K562 (cell line): Measurements from ENCODE around the gene CLIC5. TPM values are rescaled to one million over a fixed set of nuclear protein-coding genes. Genes with fewer than 3 reads are reported as not detected.

Experiments used
- ATAC-seq: fragments of 200-7000 bp; cut with Tn5 transposase; 3 replicates; pipeline ENCODE4 v1.9.1; 2020; ENCODE audit warnings: moderate library complexity
- BruUV-seq: library from RNA; stranded (reverse); fragments of 400-500 nt; replicated peaks from 2 replicates; lab custom pipeline; 2021; lab: Mats Ljungman, UMichigan
- CTCF ChIA-PET: fragments of 300-600 bp; formaldehyde crosslinking; extraction: SDS; loops from one replicate; lab custom pipeline; 2021; ENCODE audit warnings: low intra/inter-chr PET ratio; lab: Yijun Ruan, JAX
- POLR2A ChIA-PET: fragments of 300-600, 350-650 bp; sonication (Branson Sonifier 250); formaldehyde crosslinking; extraction: SDS; loops from one replicate; lab custom pipeline; 2021; ENCODE audit warnings: antibody characterized with exemption, inconsistent platforms; lab: Yijun Ruan, JAX
- DNase-seq, 4 experiments: peaks; one replicate each; pipeline versions ENCODE4 v3.0.0 to v3.0.0-alpha.2; 2011 to 2018; ENCODE audit warnings: low spot score in 3 of 4, mixed read lengths in 3 of 4; ENCODE audit errors: extremely low read depth in 1 of 4
- FAIRE-seq: peaks from 2 replicates; lab custom pipeline; 2011; peaks lifted over from hg19 to GRCh38; lab: Jason Lieb, UNC
- H2AFZ ChIP-seq: 2 replicates; pipeline ENCODE4 v1.6.0; 2011; ENCODE audit warnings: low read depth, low read length, control low read depth, inconsistent platforms
- H3K27ac ChIP-seq: fragments of 200-600 bp; 3 replicates; pipeline ENCODE4 v1.8.0; 2011; ENCODE audit warnings: low read depth, mild to moderate bottlenecking, control low read depth, inconsistent platforms, low read length, moderate library complexity, mixed read lengths; ENCODE audit errors: extremely low read depth
- H3K27me3 ChIP-seq, 2 experiments: fragments of 300-600 bp in 1 of 2; 2 replicates in 1 of 2; 3 replicates in 1 of 2; pipeline versions ENCODE4 v1.6.0 to v1.8.0; 2011; ENCODE audit warnings: inconsistent platforms in 2 of 2, low read length in 2 of 2, mild to moderate bottlenecking in 1 of 2, mixed read lengths in 1 of 2, moderate library complexity in 1 of 2; ENCODE audit not compliant: control insufficient read depth in 2 of 2, insufficient read depth in 2 of 2
- H3K36me3 ChIP-seq: fragments of 300-600 bp; 3 replicates; pipeline ENCODE4 v1.8.0; 2011; ENCODE audit warnings: mild to moderate bottlenecking, low read length, inconsistent platforms; ENCODE audit not compliant: control insufficient read depth, insufficient read depth
- H3K4me1 ChIP-seq, 2 experiments: fragments of 200-600 bp in 1 of 2; replicated peaks in 1 of 2; 2 replicates in 1 of 2; 3 replicates in 1 of 2; pipeline versions ENCODE4 v1.5.1 to v1.8.0; 2011; ENCODE audit warnings: inconsistent platforms in 2 of 2, low read length in 2 of 2, mild to moderate bottlenecking in 1 of 2, mixed read lengths in 1 of 2, moderate library complexity in 1 of 2; ENCODE audit not compliant: control insufficient read depth in 2 of 2, insufficient read depth in 2 of 2
- H3K4me2 ChIP-seq: 2 replicates; pipeline ENCODE4 v1.6.1; 2011; ENCODE audit warnings: low read length, control low read depth, inconsistent platforms, mixed read lengths; ENCODE audit not compliant: insufficient read depth
- H3K4me3 ChIP-seq: fragments of 200-600 bp; sonication (generic), shearing (Covaris generic); 2 replicates; pipeline ENCODE4 v1.5.1; 2016; ENCODE audit warnings: control low read depth, inconsistent platforms
- H3K79me2 ChIP-seq: fragments of 200-600 bp; 3 replicates; pipeline ENCODE4 v1.8.0; 2011; ENCODE audit warnings: low read length, inconsistent platforms; ENCODE audit not compliant: control insufficient read depth, insufficient read depth
- H3K9ac ChIP-seq, 2 experiments: 2 replicates each; pipeline versions ENCODE4 v1.6.0 to v1.6.1; 2011; ENCODE audit warnings: low read depth in 2 of 2, low read length in 2 of 2, control low read depth in 1 of 2, inconsistent platforms in 1 of 2, mild to moderate bottlenecking in 1 of 2, mixed read lengths in 1 of 2; ENCODE audit not compliant: insufficient read depth in 1 of 2
- H3K9me1 ChIP-seq: one replicate; pipeline ENCODE4 v1.6.0; 2011; ENCODE audit warnings: inconsistent platforms, mild to moderate bottlenecking, low read length, moderate library complexity; ENCODE audit not compliant: control insufficient read depth, insufficient read depth
- H3K9me3 ChIP-seq: replicated peaks from 2 replicates; pipeline ENCODE4 v1.5.1; 2011; ENCODE audit warnings: low read depth, low read length, inconsistent platforms; ENCODE audit not compliant: control insufficient read depth, insufficient read depth
- H4K20me1 ChIP-seq: replicated peaks from 2 replicates; pipeline ENCODE4 v1.6.1; 2011; ENCODE audit warnings: low read length, inconsistent platforms, mixed read lengths; ENCODE audit not compliant: control insufficient read depth, insufficient read depth
- CTBP1 ChIP-seq: fragments of 450-650 bp; IDR thresholded peaks from 2 replicates; pipeline ENCODE4 v1.6.1; 2016; ENCODE audit warnings: borderline replicate concordance
- FOXP1 ChIP-seq: sonication (generic); formaldehyde crosslinking; IDR thresholded peaks from 2 replicates; pipeline ENCODE4 v1.8.0; 2022; ENCODE audit warnings: mild to moderate bottlenecking, missing genetic modification reagents
- GTF2F1 ChIP-seq: IDR thresholded peaks from 2 replicates; pipeline ENCODE4 v1.6.1; 2011; ENCODE audit warnings: low read depth, low read length, improper control_type of control experiment
- HDAC3 ChIP-seq: fragments of 450-650 bp; IDR thresholded peaks from 2 replicates; pipeline ENCODE4 v1.6.1; 2018; ENCODE audit warnings: borderline replicate concordance, mild to moderate bottlenecking, moderate library complexity; ENCODE audit not compliant: partially characterized antibody
- HDAC6 ChIP-seq: IDR thresholded peaks from 2 replicates; pipeline ENCODE4 v1.6.1; 2012; ENCODE audit warnings: low read depth, mild to moderate bottlenecking, control low read depth, inconsistent platforms, low read length, moderate library complexity
- ILF3 ChIP-seq: fragments of 450-650 bp; IDR thresholded peaks from 2 replicates; pipeline ENCODE4 v1.6.1; 2018; ENCODE audit warnings: antibody characterized with exemption, mild to moderate bottlenecking, moderate library complexity, borderline replicate concordance
- MBD2 ChIP-seq: sonication (generic); IDR thresholded peaks from 2 replicates; pipeline ENCODE4 v1.6.1; 2016; ENCODE audit warnings: low read depth, borderline replicate concordance
- MED1 ChIP-seq: sonication (generic); formaldehyde crosslinking; IDR thresholded peaks from 2 replicates; pipeline ENCODE4 v1.8.1; 2023; ENCODE audit warnings: missing genetic modification reagents, borderline replicate concordance
- MYBL2 ChIP-seq, 2 experiments: fragments of 450-650 bp in 1 of 2; sonication (generic) in 1 of 2; formaldehyde crosslinking in 1 of 2; IDR thresholded peaks; 2 replicates each; pipeline versions ENCODE4 v1.6.1 to v1.8.1; 2017 to 2022; ENCODE audit warnings: borderline replicate concordance in 1 of 2, inconsistent platforms in 1 of 2, low read depth in 1 of 2, mild to moderate bottlenecking in 1 of 2, missing genetic modification reagents in 1 of 2, moderate library complexity in 1 of 2
- RAD51 ChIP-seq: fragments of 450-650 bp; IDR thresholded peaks from 2 replicates; pipeline ENCODE4 v1.7.1; 2016; ENCODE audit warnings: low read depth, mild to moderate bottlenecking, borderline replicate concordance
- SOX6 ChIP-seq: fragments of 450-650 bp; IDR thresholded peaks from 2 replicates; pipeline ENCODE4 v1.6.1; 2014; ENCODE audit warnings: mild to moderate bottlenecking
- TSHZ1 ChIP-seq: fragments of 250-450 bp; sonication (Bioruptor Pico); IDR thresholded peaks from 2 replicates; pipeline ENCODE4 v1.4.0; 2020; ENCODE audit warnings: mild to moderate bottlenecking, moderate library complexity
- YBX1 ChIP-seq: fragments of 450-650 bp; IDR thresholded peaks from 2 replicates; pipeline ENCODE4 v1.7.1; 2016; ENCODE audit warnings: mild to moderate bottlenecking
- ZNF124 ChIP-seq: sonication (generic); formaldehyde crosslinking; IDR thresholded peaks from 2 replicates; pipeline ENCODE4 v1.8.1; 2022; ENCODE audit warnings: missing genetic modification reagents
- ZNF197 ChIP-seq: fragments of 200-800 bp; sonication (Bioruptor generic); IDR thresholded peaks from 2 replicates; pipeline ENCODE4 v1.6.1; 2016; ENCODE audit warnings: low read depth, missing genetic modification characterization, missing compliant biosample characterization
- ZSCAN29 ChIP-seq: fragments of 450-650 bp; IDR thresholded peaks from 2 replicates; pipeline ENCODE4 v1.6.1; 2017
- WGBS: fragments of 100-300 bp; shearing (Covaris generic); methylation state at CpG from one replicate; pipeline ENCODE4 v1.1.6; 2016; ENCODE audit warnings: low coverage, mixed read lengths; ENCODE audit not compliant: insufficient coverage; ENCODE audit errors: missing lambda C conversion rate; 5-methylcytosine and 5-hydroxymethylcytosine counted together
- in situ Hi-C: fragments of 300-500 bp; cut with MboI; formaldehyde crosslinking; loops from 4 replicates; pipeline ENCODE4 v1.15.0; 2018; ENCODE audit warnings: inconsistent platforms, mixed read lengths
- intact Hi-C: fragments of 100-400 bp; cut with micrococcal nuclease; formaldehyde crosslinking; loops from 2 replicates; pipeline ENCODE4 v1.14.2; 2022
- polyA plus RNA-seq, 8 experiments: library from polyadenylated mRNA; depleted of rRNA in 4 of 8; stranded (reverse) in 5 of 8; unstranded in 3 of 8; fragments of >200 nt; fragmentation: Nextera tagmentation in 2 of 8; fragmentation: Illumina TruSeq in 1 of 8; extraction: Ambion mirVana in 2 of 8; extraction: Trizol in 1 of 8; gene quantifications; 2 replicates each; pipeline versions ENCODE4 v1.2.1 to v1.2.3, GENCODE V29; 2011 to 2014; ENCODE audit warnings: inconsistent platforms in 1 of 8, missing spikeins in 1 of 8
- total RNA-seq, 7 experiments: library from RNA; depleted of rRNA in 6 of 7; stranded (reverse); fragments of >200 nt in 6 of 7; fragmentation: Illumina TruSeq in 2 of 7; extraction: Trizol in 2 of 7; gene quantifications; 2 replicates each; pipeline versions ENCODE4 v1.2.1 to v1.2.3, GENCODE V29; 2011 to 2021; ENCODE audit warnings: low replicate concordance in 1 of 7
- TF ChIP-seq, protein P1 (sequence below): sonication (generic); formaldehyde crosslinking; IDR thresholded peaks from 2 replicates; pipeline ENCODE4 v1.8.0; 2022; ENCODE audit warnings: mild to moderate bottlenecking, missing genetic modification reagents

CLIC5 gene
- total and polyA plus RNA-seq, 9 of the 15 experiments (the other 6 are each of a cell fraction or from before 2014, with no cell fraction given): 0.31 TPM; not detected in 8

- no peak for TF ChIP-seq TSHZ1
- no peak for TF ChIP-seq HDAC3
- TF ChIP-seq GTF2F1: no peak
Observed at GRCh38 chr6:45900808-45901752, 114.6 kb downstream of the CLIC5 start (continued).

- WGBS: 3% methylated on average over 4 of the region's 4 CpGs
- Histone ChIP-seq H3K4me2 (no peak overlapping the region), H3K9ac (no peak overlapping the region), H3K36me3 (no peaks in the 10 kb centered on the region), H2AFZ (no peak overlapping the region), H3K9me1 (no peaks in the 10 kb centered on the region), H3K79me2 (no peaks in the 10 kb centered on the region), H3K27me3 (peaks cover 4 to 12% of the 10 kb centered on the region in 2 experiments; a peak in 2 of 5 replicates), H3K9me3 (no peaks in the 10 kb centered on the region), H3K4me3 (no peak overlapping the region), H3K27ac (no peak overlapping the region), H3K4me1 (no peaks in the 10 kb centered on the region), H4K20me1 (no peaks in the 10 kb centered on the region)
- no peak for ATAC-seq
- ChIA-PET POLR2A (no interaction called here), CTCF (no interaction called here)
- in situ Hi-C loops: no loop called here
- intact Hi-C loops: no loop called here
- FAIRE-seq: no peak
- no TSS peak for BruUV-seq
- no peak for DNase-seq
- TF ChIP-seq FOXP1 (CRISPR knock-in tag): no peak
- TF ChIP-seq SOX6: no peak
- no peak for TF ChIP-seq HDAC6
- TF ChIP-seq ZNF197 (CRISPR knock-in tag): no peak
- no peak for TF ChIP-seq ZNF124 (CRISPR knock-in tag)
- TF ChIP-seq MYBL2 (IDR thresholded peaks at IDR 0.05; ENCODE audit: low read depth): no peak
- TF ChIP-seq MYBL2 (CRISPR knock-in tag; IDR thresholded peaks at IDR 0.05; ENCODE audit: borderline replicate concordance): no peak
- TF ChIP-seq, protein P1, sequence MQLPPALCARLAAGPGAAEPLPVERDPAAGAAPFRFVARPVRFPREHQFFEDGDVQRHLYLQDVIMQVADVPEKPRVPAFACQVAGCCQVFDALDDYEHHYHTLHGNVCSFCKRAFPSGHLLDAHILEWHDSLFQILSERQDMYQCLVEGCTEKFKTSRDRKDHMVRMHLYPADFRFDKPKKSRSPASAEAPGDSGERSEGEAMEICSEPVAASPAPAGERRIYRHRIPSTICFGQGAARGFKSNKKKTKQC (CRISPR knock-in tag): no peak
- no peak for TF ChIP-seq ILF3
- no peak for TF ChIP-seq MBD2
- TF ChIP-seq CTBP1: no peak
- no peak for TF ChIP-seq ZSCAN29
- no peak for TF ChIP-seq MED1 (CRISPR knock-in tag)
- TF ChIP-seq YBX1: no peak
- no peak for TF ChIP-seq RAD51
Observed at GRCh38 chr6:45899683-45899946, 116.0 kb downstream of the CLIC5 start.
